BLaER1 (cell line): ENCODE measurements around the gene ITGA8.

Source experiments
- H3K27ac ChIP-seq: shearing (Covaris generic); formaldehyde crosslinking; 2 replicates; pipeline ENCODE4 v1.8.1; 2022
- H3K27me3 ChIP-seq: shearing (Covaris generic); formaldehyde crosslinking; 2 replicates; pipeline ENCODE4 v1.8.1; 2022
- H3K36me3 ChIP-seq: shearing (Covaris generic); formaldehyde crosslinking; 2 replicates; pipeline ENCODE4 v1.8.1; 2022
- H3K4me1 ChIP-seq: shearing (Covaris generic); formaldehyde crosslinking; 2 replicates; pipeline ENCODE4 v1.8.1; 2022
- H3K4me2 ChIP-seq: shearing (Covaris generic); formaldehyde crosslinking; 2 replicates; pipeline ENCODE4 v1.8.1; 2022
- H3K4me3 ChIP-seq: shearing (Covaris generic); formaldehyde crosslinking; 2 replicates; pipeline ENCODE4 v1.8.1; 2022
- H3K9ac ChIP-seq: shearing (Covaris generic); formaldehyde crosslinking; 2 replicates; pipeline ENCODE4 v1.8.1; 2022
- H3K9me3 ChIP-seq: shearing (Covaris generic); formaldehyde crosslinking; 2 replicates; pipeline ENCODE4 v1.8.1; 2022
- H4K20me1 ChIP-seq: shearing (Covaris generic); formaldehyde crosslinking; 2 replicates; pipeline ENCODE4 v1.8.1; 2022
- Cebpa-rat ChIP-seq: shearing (Covaris generic); IDR thresholded peaks from 2 replicates; pipeline ENCODE4 v1.8.1; 2022

The ITGA8 gene

GRCh38 chr10:15504101-15504840 is 215.5 kb downstream of the ITGA8 start:
- H3K9ac ChIP-seq, result peak overlapping the region; percentile 70
- peak overlapping the region; percentile 87 for H3K27ac ChIP-seq

DNA sequence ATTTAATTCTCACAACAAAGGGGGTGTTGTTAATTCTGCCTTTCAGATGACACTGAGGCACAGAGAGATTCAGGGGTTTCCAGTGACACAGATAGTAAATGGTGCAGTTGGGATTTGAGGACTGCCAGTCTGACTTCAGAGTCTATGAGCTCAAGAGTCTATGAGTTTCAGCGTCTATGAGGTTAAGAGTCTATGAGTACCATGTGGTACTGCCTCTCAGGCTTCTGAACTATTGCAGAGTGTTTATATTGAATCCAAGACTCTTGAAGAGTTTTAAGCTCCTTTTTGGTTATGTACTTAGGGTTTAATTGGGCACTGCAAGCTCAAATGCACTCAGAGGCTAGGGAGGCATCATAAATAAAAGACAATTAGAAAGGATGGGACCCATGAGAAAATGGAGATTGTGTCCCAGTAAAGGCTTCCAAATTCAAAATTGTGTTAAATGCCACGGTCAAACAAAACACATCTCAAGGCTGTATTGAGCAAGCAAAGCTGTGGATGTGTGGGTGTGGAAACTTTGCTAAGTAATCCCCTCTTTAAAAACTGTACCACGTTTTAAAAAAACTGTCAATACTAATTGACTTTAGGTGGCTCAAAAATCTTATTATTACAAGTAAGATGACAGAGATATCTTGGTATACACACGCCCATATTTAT is 224.7 kb downstream of the ITGA8 start:
- Histone ChIP-seq H3K4me3 (no peak overlapping the region), H4K20me1 (no peaks in the 10 kb centered on the region), H3K9ac (no peak overlapping the region), H3K27me3 (no peaks in the 10 kb centered on the region), H3K9me3 (peaks cover 63% of the 10 kb centered on the region), H3K4me1 (peaks cover 48% of the 10 kb centered on the region), H3K36me3 (peaks cover 8% of the 10 kb centered on the region; the same call in 1 of the 2 replicates), H3K4me2 (no peak overlapping the region), H3K27ac (peak overlapping the region; percentile 29; the same call in 1 of the 2 replicates)
- no peak for TF ChIP-seq Cebpa-rat

More at GRCh38 chr10:15504101-15504840, 215.5 kb downstream of the ITGA8 start:
- Histone ChIP-seq H4K20me1 (no peaks in the 10 kb centered on the region), H3K9me3 (peaks cover 48% of the 10 kb centered on the region), H3K4me1 (peaks cover 74% of the 10 kb centered on the region), H3K4me2 (peak overlapping the region; percentile 77), H3K27me3 (no peaks in the 10 kb centered on the region), H3K4me3 (peak overlapping the region; percentile 48), H3K36me3 (peaks cover 16% of the 10 kb centered on the region; the same call in 1 of the 2 replicates)
- no peak for TF ChIP-seq Cebpa-rat

DNA sequence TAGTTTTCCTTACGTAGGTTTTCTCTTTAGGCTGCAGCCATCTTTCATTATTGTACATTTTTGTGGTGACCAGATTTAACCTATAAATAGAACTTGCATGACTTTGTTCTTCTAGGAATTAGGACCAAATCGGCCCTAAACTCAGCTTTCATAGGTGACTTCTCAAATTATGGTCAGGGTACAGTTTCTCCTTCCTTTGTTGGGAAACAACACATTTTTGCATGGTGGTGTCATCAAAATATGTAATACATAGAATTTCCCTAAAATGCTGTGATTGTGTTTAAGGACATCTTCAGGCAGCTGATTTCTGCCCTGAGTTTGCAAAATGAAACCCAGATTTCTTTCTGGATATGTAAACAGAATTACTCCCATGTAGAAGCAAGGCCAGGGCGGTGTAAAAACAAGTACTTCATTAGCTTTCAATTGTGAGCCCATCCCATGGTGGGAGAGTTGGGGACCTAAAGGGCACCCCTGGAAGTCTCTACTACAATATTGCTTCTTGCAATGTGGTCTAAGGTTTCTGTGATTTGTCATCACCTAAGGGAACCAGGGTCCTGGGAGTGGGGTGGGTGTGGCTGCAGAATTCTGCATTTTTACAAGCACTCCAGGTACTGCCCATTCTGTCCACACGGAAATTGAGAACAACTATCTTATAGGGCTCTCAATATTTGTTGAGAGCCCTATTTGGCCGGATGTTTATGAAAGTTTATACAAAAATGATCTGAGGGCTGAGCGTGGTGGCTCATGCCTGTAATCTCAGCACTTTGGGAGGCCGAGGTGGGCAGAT is 227.7 kb downstream of the ITGA8 start:
- Histone ChIP-seq H4K20me1 (no peaks in the 10 kb centered on the region), H3K4me1 (peaks cover 20% of the 10 kb centered on the region), H3K9me3 (peaks cover 58% of the 10 kb centered on the region), H3K9ac (no peak overlapping the region), H3K27ac (no peak overlapping the region), H3K4me3 (no peak overlapping the region), H3K4me2 (no peak overlapping the region), H3K36me3 (no peaks in the 10 kb centered on the region), H3K27me3 (no peaks in the 10 kb centered on the region)
- no peak for TF ChIP-seq Cebpa-rat

DNA sequence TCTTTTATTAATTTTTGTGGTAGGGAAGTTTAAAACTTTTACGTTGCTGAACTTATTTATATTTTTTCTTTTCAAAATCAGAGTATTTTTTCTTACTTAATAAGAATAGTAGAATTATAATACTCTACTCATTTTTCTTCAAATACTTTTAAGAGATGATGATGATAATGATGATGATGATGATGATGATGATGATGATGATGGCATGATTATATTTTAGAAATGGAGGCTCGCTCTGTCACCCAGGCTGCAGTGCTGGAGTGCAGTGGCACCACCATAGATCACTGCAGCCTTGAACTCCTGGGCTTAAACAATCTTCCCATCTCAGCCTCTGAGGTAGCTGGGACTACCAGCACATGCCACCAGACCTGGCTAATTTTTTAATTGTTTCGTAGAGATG is 230.3 kb downstream of the ITGA8 start:
- no peaks in the 10 kb centered on the region for H3K27me3 ChIP-seq
- no peak overlapping the region for H3K27ac ChIP-seq
- no peaks in the 10 kb centered on the region for H4K20me1 ChIP-seq
- peaks cover 61% of the 10 kb centered on the region for H3K9me3 ChIP-seq
- H3K36me3 ChIP-seq, result no peaks in the 10 kb centered on the region
- H3K4me2 ChIP-seq, result no peak overlapping the region
- no peak for TF ChIP-seq Cebpa-rat
- H3K4me1 ChIP-seq, result peaks cover 34% of the 10 kb centered on the region
- H3K9ac ChIP-seq, result no peak overlapping the region
- no peak overlapping the region for H3K4me3 ChIP-seq

- Histone ChIP-seq H3K4me3 (no peak overlapping the region), H3K4me1 (peaks cover 41% of the 10 kb centered on the region), H3K9ac (no peak overlapping the region), H3K4me2 (no peak overlapping the region), H3K36me3 (no peaks in the 10 kb centered on the region), H3K27ac (no peak overlapping the region), H3K27me3 (no peaks in the 10 kb centered on the region), H3K9me3 (peaks cover 74% of the 10 kb centered on the region), H4K20me1 (no peaks in the 10 kb centered on the region)
- TF ChIP-seq Cebpa-rat, result no peak
Observed at GRCh38 chr10:15487376-15487775, 232.3 kb downstream of the ITGA8 start.

GRCh38 chr10:15486404-15486803 is 233.3 kb downstream of the ITGA8 start:
- H4K20me1 ChIP-seq, result no peaks in the 10 kb centered on the region
- H3K9ac ChIP-seq, result no peak overlapping the region
- no peak overlapping the region for H3K4me3 ChIP-seq
- no peak overlapping the region for H3K27ac ChIP-seq
- no peaks in the 10 kb centered on the region for H3K27me3 ChIP-seq
- no peak overlapping the region for H3K4me2 ChIP-seq
- no peak for TF ChIP-seq Cebpa-rat
- H3K36me3 ChIP-seq, result no peaks in the 10 kb centered on the region
- H3K9me3 ChIP-seq, result peaks cover 74% of the 10 kb centered on the region
- H3K4me1 ChIP-seq, result peaks cover 39% of the 10 kb centered on the region

DNA sequence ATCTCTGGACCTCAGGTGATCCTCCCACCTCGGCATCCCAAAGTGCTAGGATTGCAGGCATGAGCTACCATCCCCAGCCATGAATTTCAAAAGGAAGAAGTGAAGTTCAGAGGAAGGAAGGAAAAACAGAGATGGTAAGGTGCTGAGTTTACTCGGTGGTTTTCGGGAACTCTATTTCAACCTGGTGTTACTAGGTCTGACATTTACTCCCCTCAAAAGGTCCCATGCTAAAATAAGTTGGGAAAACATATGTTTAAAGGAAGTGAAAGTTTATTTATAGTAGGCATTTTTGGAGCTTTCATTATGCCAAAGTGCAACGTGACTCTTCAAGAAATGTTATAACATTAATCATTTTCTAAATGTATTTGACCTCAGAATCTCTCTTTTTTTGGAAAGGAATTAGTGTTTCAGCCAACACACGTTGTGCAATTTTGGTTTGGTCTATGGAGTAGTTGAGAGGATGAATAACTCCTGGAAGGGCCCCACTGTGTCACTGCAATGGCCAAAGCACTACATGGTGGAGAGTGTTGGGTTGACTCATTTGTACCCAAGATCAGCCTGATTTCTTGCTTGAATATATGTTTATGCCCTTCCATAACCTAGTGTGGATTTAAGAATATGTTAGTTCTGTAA is 233.9 kb downstream of the ITGA8 start:
- Histone ChIP-seq H3K27me3 (no peaks in the 10 kb centered on the region), H3K27ac (0 out of 2 replicates have a peak overlapping the region, but pooled peaks have one; percentile 7), H4K20me1 (no peaks in the 10 kb centered on the region), H3K4me3 (no peak overlapping the region), H3K36me3 (no peaks in the 10 kb centered on the region), H3K9ac (no peak overlapping the region), H3K9me3 (peaks cover 74% of the 10 kb centered on the region), H3K4me1 (peaks cover 33% of the 10 kb centered on the region), H3K4me2 (peak overlapping the region; percentile 15; the same call in 1 of the 2 replicates)
- peak; percentile 90 for TF ChIP-seq Cebpa-rat

DNA sequence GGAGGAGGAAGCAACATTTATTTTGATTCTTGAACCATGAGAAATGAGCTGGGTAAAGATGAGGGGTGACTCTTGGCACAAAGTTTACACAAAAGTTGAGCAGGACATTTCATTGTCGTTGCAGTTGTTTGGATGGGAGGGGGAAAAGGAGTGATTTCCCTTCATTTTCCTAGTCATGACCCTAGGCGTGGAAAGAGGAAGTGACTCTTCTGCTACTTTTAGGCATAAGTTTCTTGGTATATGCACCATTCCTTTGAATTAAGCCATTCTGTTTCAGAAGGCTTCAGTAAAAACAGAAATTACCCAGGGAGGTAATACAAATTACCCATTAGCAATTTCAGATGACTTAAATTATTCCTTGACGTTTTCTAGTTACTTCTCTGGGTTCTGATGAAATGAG is 234.7 kb downstream of the ITGA8 start:
- Histone ChIP-seq H3K27me3 (no peaks in the 10 kb centered on the region), H3K27ac (0 out of 2 replicates have a peak overlapping the region, but pooled peaks have one; percentile 7), H3K9ac (no peak overlapping the region), H3K4me1 (peaks cover 31% of the 10 kb centered on the region), H3K36me3 (no peaks in the 10 kb centered on the region), H4K20me1 (no peaks in the 10 kb centered on the region), H3K9me3 (peaks cover 79% of the 10 kb centered on the region), H3K4me2 (peak overlapping the region; percentile 15), H3K4me3 (no peak overlapping the region)
- TF ChIP-seq Cebpa-rat, result no peak

- H3K9me3 ChIP-seq, result peaks cover 79% of the 10 kb centered on the region
- no peak for TF ChIP-seq Cebpa-rat
Observed at GRCh38 chr10:15484128-15484527, 235.6 kb downstream of the ITGA8 start.

More at GRCh38 chr10:15484128-15484527, 235.6 kb downstream of the ITGA8 start:
- Histone ChIP-seq H3K36me3 (no peaks in the 10 kb centered on the region), H3K9ac (no peak overlapping the region), H3K4me2 (no peak overlapping the region), H3K4me1 (peaks cover 40% of the 10 kb centered on the region), H3K27me3 (no peaks in the 10 kb centered on the region), H4K20me1 (no peaks in the 10 kb centered on the region), H3K4me3 (no peak overlapping the region), H3K27ac (peak overlapping the region; percentile 29; the same call in 1 of the 2 replicates)
